Panc1 (cell line): ENCODE data around the gene MFSD2A.

Experiments
- TCF7L2 ChIP-seq: IDR thresholded peaks from 2 replicates; pipeline ENCODE4 v1.6.1; 2011; ENCODE audit warnings: mild to moderate bottlenecking, low read depth, low read length, inconsistent platforms
- TF ChIP-seq, protein P1 (sequence below): fragments of 450-650 bp; IDR thresholded peaks from 2 replicates; pipeline ENCODE4 v1.5.1; 2017; ENCODE audit warnings: mild to moderate bottlenecking

DNA sequence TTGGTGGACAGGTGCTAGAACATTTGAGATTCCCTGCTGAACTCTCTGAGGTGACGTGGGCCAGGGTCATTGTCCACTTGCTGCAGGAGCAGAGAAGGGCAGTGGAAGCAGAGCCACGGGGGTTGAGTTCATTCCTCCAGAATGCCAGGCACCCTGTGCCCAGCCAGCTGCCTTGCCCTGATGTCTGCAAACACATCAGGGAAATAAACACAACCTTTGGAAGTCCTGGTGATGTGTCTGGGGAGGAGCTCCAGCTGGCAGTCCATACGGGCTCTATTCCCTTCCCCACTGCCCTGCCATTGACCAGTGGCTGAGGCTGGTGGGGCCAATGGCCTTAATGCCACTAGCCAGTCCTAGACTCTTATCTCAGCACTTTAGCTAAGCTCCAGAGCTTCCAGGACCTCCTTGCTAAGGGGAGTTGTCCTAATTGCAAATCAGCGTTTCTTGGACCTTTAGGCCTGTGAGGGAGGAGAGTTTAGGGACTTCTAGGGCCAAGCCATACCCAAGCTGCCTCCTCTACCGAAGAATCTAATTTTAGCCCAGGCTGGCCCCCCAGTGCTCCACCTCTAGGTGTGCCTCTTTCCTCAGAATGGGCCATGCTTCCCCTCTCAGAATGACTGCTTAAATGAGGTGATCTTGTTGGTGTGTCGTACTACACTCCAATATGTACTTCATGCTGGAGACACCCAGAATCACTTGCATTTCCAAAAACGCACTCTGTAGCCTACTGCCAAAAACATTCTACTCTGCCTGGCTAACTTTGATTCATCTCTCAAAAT, 25.9 kb upstream of the MFSD2A start:
- TF ChIP-seq, protein P1, sequence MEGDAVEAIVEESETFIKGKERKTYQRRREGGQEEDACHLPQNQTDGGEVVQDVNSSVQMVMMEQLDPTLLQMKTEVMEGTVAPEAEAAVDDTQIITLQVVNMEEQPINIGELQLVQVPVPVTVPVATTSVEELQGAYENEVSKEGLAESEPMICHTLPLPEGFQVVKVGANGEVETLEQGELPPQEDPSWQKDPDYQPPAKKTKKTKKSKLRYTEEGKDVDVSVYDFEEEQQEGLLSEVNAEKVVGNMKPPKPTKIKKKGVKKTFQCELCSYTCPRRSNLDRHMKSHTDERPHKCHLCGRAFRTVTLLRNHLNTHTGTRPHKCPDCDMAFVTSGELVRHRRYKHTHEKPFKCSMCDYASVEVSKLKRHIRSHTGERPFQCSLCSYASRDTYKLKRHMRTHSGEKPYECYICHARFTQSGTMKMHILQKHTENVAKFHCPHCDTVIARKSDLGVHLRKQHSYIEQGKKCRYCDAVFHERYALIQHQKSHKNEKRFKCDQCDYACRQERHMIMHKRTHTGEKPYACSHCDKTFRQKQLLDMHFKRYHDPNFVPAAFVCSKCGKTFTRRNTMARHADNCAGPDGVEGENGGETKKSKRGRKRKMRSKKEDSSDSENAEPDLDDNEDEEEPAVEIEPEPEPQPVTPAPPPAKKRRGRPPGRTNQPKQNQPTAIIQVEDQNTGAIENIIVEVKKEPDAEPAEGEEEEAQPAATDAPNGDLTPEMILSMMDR, result no peak
- TF ChIP-seq TCF7L2, result no peak
